ENCODE data around the gene CFAP54. TPM values are rescaled to one million over a fixed set of nuclear protein-coding genes. Genes with fewer than 3 reads are reported as not detected.

Gene CFAP54
- total RNA-seq, 1 donor from 2014 or later: 1.1 TPM

GRCh38 chr12:96448300-96448699 is 41.1 kb upstream of the CFAP54 start:
- Histone ChIP-seq H3K9ac (ENCODE audit: low read length) (peak overlapping the region; percentile 17), H3K36me3 (ENCODE audit: insufficient read depth, low read length) (no peaks in the 10 kb centered on the region), H2AFZ (ENCODE audit: low read depth, low read length) (no peak overlapping the region), H3K4me1 (ENCODE audit: insufficient read depth, low read length) (peaks cover 16% of the 10 kb centered on the region), H3K4me2 (ENCODE audit: low read length) (peak overlapping the region; percentile 0), H3K9me3 (ENCODE audit: insufficient read depth, low read depth, low read length) (no peaks in the 10 kb centered on the region), H3K27me3 (ENCODE audit: insufficient read depth, low read length) (no peaks in the 10 kb centered on the region), H3K4me3 (ENCODE audit: insufficient read depth, low read depth, low read length) (no peak overlapping the region), H4K20me1 (ENCODE audit: insufficient read depth, low read length) (no peaks in the 10 kb centered on the region), H3K79me2 (ENCODE audit: insufficient read depth, low read length) (no peaks in the 10 kb centered on the region), H3K27ac (ENCODE audit: low read depth, low read length) (peak overlapping the region; percentile 96)
- no peaks in the 10 kb centered on the region for H3K27me3 Mint-ChIP-seq (ENCODE audit: low read depth, unreplicated experiment)
- peaks cover 12% of the 10 kb centered on the region for H3K9me3 Mint-ChIP-seq (ENCODE audit: unreplicated experiment)
- TF ChIP-seq CTCF (IDR thresholded peaks at IDR 0.05; ENCODE audit: insufficient read depth, low read depth, low read length) (no peak), EZH2 (IDR thresholded peaks at IDR 0.05; ENCODE audit: insufficient read depth, low read length) (no peak)
- no peaks in the 10 kb centered on the region for H3K36me3 Mint-ChIP-seq (ENCODE audit: low read depth, unreplicated experiment)
- FAIRE-seq (no peak), DNase-seq (ENCODE audit: low read depth) (peak; percentile 82)
- H3K4me1 Mint-ChIP-seq (ENCODE audit: low read depth, unreplicated experiment): peaks cover 20% of the 10 kb centered on the region
- no peak overlapping the region for H3K4me3 Mint-ChIP-seq (ENCODE audit: unreplicated experiment)
- peak overlapping the region; percentile 51 for H3K27ac Mint-ChIP-seq (ENCODE audit: unreplicated experiment)

GRCh38 chr12:96452261-96452922 is 37.0 kb upstream of the CFAP54 start:
- peaks cover 3% of the 10 kb centered on the region for H3K4me1 ChIP-seq (ENCODE audit: insufficient read depth, low read length)
- DNase-seq (ENCODE audit: low read depth) (no peak), FAIRE-seq (no peak)
- no peak for TF ChIP-seq CTCF (IDR thresholded peaks at IDR 0.05; ENCODE audit: insufficient read depth, low read depth, low read length)
- TF ChIP-seq EZH2 (IDR thresholded peaks at IDR 0.05; ENCODE audit: insufficient read depth, low read length): no peak
- Mint-ChIP-seq H3K27me3 (ENCODE audit: low read depth, unreplicated experiment) (no peaks in the 10 kb centered on the region), H3K27ac (ENCODE audit: unreplicated experiment) (no peak overlapping the region), H3K4me3 (ENCODE audit: unreplicated experiment) (no peak overlapping the region), H3K36me3 (ENCODE audit: low read depth, unreplicated experiment) (no peaks in the 10 kb centered on the region), H3K9me3 (ENCODE audit: unreplicated experiment) (peaks cover 12% of the 10 kb centered on the region), H3K4me1 (ENCODE audit: low read depth, unreplicated experiment) (peaks cover 3% of the 10 kb centered on the region)
- no peaks in the 10 kb centered on the region for H3K9me3 ChIP-seq (ENCODE audit: insufficient read depth, low read depth, low read length)
- H4K20me1 ChIP-seq (ENCODE audit: insufficient read depth, low read length): no peaks in the 10 kb centered on the region
- H3K4me3 ChIP-seq (ENCODE audit: insufficient read depth, low read depth, low read length): no peak overlapping the region
- no peaks in the 10 kb centered on the region for H3K27me3 ChIP-seq (ENCODE audit: insufficient read depth, low read length)
- H3K27ac ChIP-seq (ENCODE audit: low read depth, low read length): no peak overlapping the region
- H3K4me2 ChIP-seq (ENCODE audit: low read length): no peak overlapping the region
- no peak overlapping the region for H2AFZ ChIP-seq (ENCODE audit: low read depth, low read length)
- no peaks in the 10 kb centered on the region for H3K36me3 ChIP-seq (ENCODE audit: insufficient read depth, low read length)
- no peak overlapping the region for H3K9ac ChIP-seq (ENCODE audit: low read length)
- no peaks in the 10 kb centered on the region for H3K79me2 ChIP-seq (ENCODE audit: insufficient read depth, low read length)

- no peak overlapping the region for H2AFZ ChIP-seq (ENCODE audit: low read depth, low read length)
- no peak overlapping the region for H3K9ac ChIP-seq (ENCODE audit: low read length)
- DNase-seq (ENCODE audit: low read depth): no peak
- no peaks in the 10 kb centered on the region for H3K79me2 ChIP-seq (ENCODE audit: insufficient read depth, low read length)
- Mint-ChIP-seq H3K27ac (ENCODE audit: unreplicated experiment) (no peak overlapping the region), H3K4me3 (ENCODE audit: unreplicated experiment) (no peak overlapping the region), H3K36me3 (ENCODE audit: low read depth, unreplicated experiment) (no peaks in the 10 kb centered on the region), H3K27me3 (ENCODE audit: low read depth, unreplicated experiment) (no peaks in the 10 kb centered on the region), H3K4me1 (ENCODE audit: low read depth, unreplicated experiment) (no peaks in the 10 kb centered on the region), H3K9me3 (ENCODE audit: unreplicated experiment) (peaks cover 12% of the 10 kb centered on the region)
- TF ChIP-seq CTCF (IDR thresholded peaks at IDR 0.05; ENCODE audit: insufficient read depth, low read depth, low read length) (no peak), EZH2 (IDR thresholded peaks at IDR 0.05; ENCODE audit: insufficient read depth, low read length) (no peak)
- no peaks in the 10 kb centered on the region for H3K9me3 ChIP-seq (ENCODE audit: insufficient read depth, low read depth, low read length)
- no peaks in the 10 kb centered on the region for H3K27me3 ChIP-seq (ENCODE audit: insufficient read depth, low read length)
- no peak overlapping the region for H3K4me3 ChIP-seq (ENCODE audit: insufficient read depth, low read depth, low read length)
- H4K20me1 ChIP-seq (ENCODE audit: insufficient read depth, low read length): no peaks in the 10 kb centered on the region
- no peaks in the 10 kb centered on the region for H3K36me3 ChIP-seq (ENCODE audit: insufficient read depth, low read length)
- peaks cover 3% of the 10 kb centered on the region for H3K4me1 ChIP-seq (ENCODE audit: insufficient read depth, low read length)
- no peak overlapping the region for H3K27ac ChIP-seq (ENCODE audit: low read depth, low read length)
- H3K4me2 ChIP-seq (ENCODE audit: low read length): no peak overlapping the region
- FAIRE-seq: no peak
Observed at GRCh38 chr12:96454396-96454795, 35.0 kb upstream of the CFAP54 start.
